ENCODE results near the gene EML4. TPM values are rescaled to one million over a fixed set of nuclear protein-coding genes. Genes with fewer than 3 reads are reported as not detected.

Gene EML4, protein sequence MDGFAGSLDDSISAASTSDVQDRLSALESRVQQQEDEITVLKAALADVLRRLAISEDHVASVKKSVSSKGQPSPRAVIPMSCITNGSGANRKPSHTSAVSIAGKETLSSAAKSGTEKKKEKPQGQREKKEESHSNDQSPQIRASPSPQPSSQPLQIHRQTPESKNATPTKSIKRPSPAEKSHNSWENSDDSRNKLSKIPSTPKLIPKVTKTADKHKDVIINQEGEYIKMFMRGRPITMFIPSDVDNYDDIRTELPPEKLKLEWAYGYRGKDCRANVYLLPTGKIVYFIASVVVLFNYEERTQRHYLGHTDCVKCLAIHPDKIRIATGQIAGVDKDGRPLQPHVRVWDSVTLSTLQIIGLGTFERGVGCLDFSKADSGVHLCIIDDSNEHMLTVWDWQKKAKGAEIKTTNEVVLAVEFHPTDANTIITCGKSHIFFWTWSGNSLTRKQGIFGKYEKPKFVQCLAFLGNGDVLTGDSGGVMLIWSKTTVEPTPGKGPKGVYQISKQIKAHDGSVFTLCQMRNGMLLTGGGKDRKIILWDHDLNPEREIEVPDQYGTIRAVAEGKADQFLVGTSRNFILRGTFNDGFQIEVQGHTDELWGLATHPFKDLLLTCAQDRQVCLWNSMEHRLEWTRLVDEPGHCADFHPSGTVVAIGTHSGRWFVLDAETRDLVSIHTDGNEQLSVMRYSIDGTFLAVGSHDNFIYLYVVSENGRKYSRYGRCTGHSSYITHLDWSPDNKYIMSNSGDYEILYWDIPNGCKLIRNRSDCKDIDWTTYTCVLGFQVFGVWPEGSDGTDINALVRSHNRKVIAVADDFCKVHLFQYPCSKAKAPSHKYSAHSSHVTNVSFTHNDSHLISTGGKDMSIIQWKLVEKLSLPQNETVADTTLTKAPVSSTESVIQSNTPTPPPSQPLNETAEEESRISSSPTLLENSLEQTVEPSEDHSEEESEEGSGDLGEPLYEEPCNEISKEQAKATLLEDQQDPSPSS
- 19.2 and 28.4 TPM in 2 replicates for total RNA-seq

GRCh38 chr2:42169100-42169873 is at the start of gene EML4:
TSS of gene EML4 (plus strand) at chr2:42169353. CDS start at chr2:42169612, 259 bp downstream.

DNA sequence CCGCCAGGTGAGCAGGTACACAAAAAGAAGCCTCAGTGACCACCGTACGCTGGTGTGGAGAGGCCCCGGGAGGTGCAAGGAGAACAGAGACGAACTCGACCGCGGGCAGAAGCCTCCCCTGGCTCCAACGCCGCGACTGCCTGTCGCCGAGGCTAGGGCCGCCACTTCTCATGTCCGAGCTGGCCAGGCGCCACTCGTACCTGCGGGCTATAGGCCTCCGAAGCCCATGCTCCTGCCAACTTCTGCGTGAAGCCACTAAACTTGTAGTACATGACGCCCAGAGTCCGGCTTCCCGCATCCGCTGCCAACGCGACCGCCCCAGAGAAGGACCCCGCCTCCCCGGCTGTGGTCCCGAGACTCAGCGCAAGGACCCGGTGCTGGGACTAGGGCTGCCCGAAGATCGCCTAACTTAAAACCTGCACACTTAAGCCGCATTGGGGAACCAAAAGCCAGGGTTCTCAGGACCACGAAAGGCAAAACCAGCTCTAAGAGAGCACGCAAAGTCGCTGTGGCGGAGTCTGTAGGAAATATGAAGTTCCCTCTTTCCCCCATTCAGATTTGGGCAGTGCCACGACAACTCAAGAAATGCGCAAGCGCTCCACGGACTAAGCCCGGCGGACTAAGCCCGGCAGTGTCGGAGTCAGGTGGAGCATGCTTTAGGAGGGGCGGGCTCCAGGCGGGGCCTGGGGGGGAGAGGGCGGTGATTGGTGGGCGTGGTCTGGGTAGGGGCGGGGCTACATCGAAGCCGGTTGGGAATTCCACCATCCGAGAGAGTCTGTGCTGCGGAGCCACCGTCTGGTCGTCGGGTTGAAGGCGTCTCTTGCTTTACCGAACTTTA is 192.0 kb downstream of the EML4 start, which contains the start of gene COX7A2L:
COX7A2L (minus strand) TSS at position 328 of the 838 bp plus-strand sequence; CDS start at position 272, 56 bp downstream.

Other genes with a start within 250 kb of the EML4 start
- gene PKDCC, start 121.3 kb upstream of the EML4 start, total RNA-seq, result 60.2 and 200 TPM in 2 replicates
- 178 and 191 TPM in 2 replicates for gene COX7A2L, start 191.9 kb downstream of the EML4 start, total RNA-seq

All from epithelial cell of alveolus of lung (primary cell).